GM12878 (cell line): ENCODE results near the gene ELL. TPM values are rescaled to one million over a fixed set of nuclear protein-coding genes. Genes with fewer than 3 reads are reported as not detected.
A peak's percentile ranks its signal among the peaks of the same experiment; 100 is the strongest.

Experiments used
- ATAC-seq: fragments of 200-7000 bp; cut with Tn5 transposase; 3 replicates; pipeline ENCODE4 v1.9.1; 2020; ENCODE audit warnings: mild to moderate bottlenecking, moderate library complexity
- BruUV-seq: library from RNA; stranded (reverse); fragments of 400-500 nt; replicated peaks from 2 replicates; lab custom pipeline; 2021; lab: Mats Ljungman, UMichigan
- CTCF ChIA-PET: fragments of 300-600 bp; sonication (Branson Sonifier 250); formaldehyde crosslinking; extraction: SDS; loops from one replicate; lab custom pipeline; 2021; ENCODE audit warnings: inconsistent platforms; lab: Yijun Ruan, JAX
- POLR2A ChIA-PET: fragments of 350-600 bp; formaldehyde crosslinking; extraction: SDS; loops from one replicate; lab custom pipeline; 2021; ENCODE audit warnings: inconsistent platforms; lab: Charles Lee
- RAD21 ChIA-PET: fragments of 300-600 bp; sonication (Branson Sonifier 250); formaldehyde crosslinking; loops from one replicate; lab custom pipeline; 2023; ENCODE audit warnings: antibody characterized with exemption; ENCODE audit not compliant: unreplicated experiment; lab: Charles Lee
- SMC1A ChIA-PET: fragments of 300-600 bp; sonication (Branson Sonifier 250); formaldehyde crosslinking; loops from one replicate; lab custom pipeline; 2023; ENCODE audit not compliant: unreplicated experiment, uncharacterized antibody; lab: Charles Lee
- DNase-seq: peaks from one replicate; pipeline ENCODE4 v3.0.0-alpha.2; 2011; ENCODE audit warnings: low read depth, low spot score
- FAIRE-seq: peaks from 3 replicates; lab custom pipeline; 2011; peaks lifted over from hg19 to GRCh38; lab: Jason Lieb, UNC
- H2AFZ ChIP-seq: 2 replicates; pipeline ENCODE4 v1.6.0; 2011; ENCODE audit warnings: low read depth, low read length, control low read depth; ENCODE audit not compliant: control insufficient read depth
- H3K27ac ChIP-seq: 2 replicates; pipeline ENCODE4 v1.5.1; 2011; ENCODE audit warnings: control low read depth; ENCODE audit not compliant: control insufficient read depth, insufficient read depth
- H3K27me3 ChIP-seq, 2 experiments: replicated peaks in 1 of 2; 2 replicates each; pipeline versions ENCODE4 v1.6.0 to v1.6.1; 2011; ENCODE audit warnings: low read length in 1 of 2; ENCODE audit not compliant: control insufficient read depth in 2 of 2, insufficient read depth in 2 of 2
- H3K36me3 ChIP-seq, 2 experiments: 2 replicates each; pipeline ENCODE4 v1.5.1; 2011; ENCODE audit warnings: low read length in 1 of 2; ENCODE audit not compliant: control insufficient read depth in 2 of 2, insufficient read depth in 2 of 2
- H3K4me1 ChIP-seq: 2 replicates; pipeline ENCODE4 v1.6.1; 2011; ENCODE audit warnings: mild to moderate bottlenecking, low read length, moderate library complexity, mixed read lengths; ENCODE audit not compliant: control insufficient read depth, insufficient read depth
- H3K4me2 ChIP-seq: 2 replicates; pipeline ENCODE4 v1.6.0; 2011; ENCODE audit warnings: control low read depth; ENCODE audit not compliant: control insufficient read depth, insufficient read depth
- H3K4me3 ChIP-seq: fragments of 200-600 bp; sonication (generic); 2 replicates; pipeline ENCODE4 v1.5.1; 2016
- H3K79me2 ChIP-seq: 2 replicates; pipeline ENCODE4 v1.6.0; 2011; ENCODE audit warnings: low read length; ENCODE audit not compliant: control insufficient read depth, insufficient read depth
- H3K9ac ChIP-seq: 2 replicates; pipeline ENCODE4 v1.8.0; 2011; ENCODE audit warnings: low read length, control low read depth, mixed read lengths; ENCODE audit not compliant: control insufficient read depth, insufficient read depth
- H3K9me3 ChIP-seq: replicated peaks from 3 replicates; pipeline ENCODE4 v1.5.1; 2011; ENCODE audit warnings: mild to moderate bottlenecking, low read length; ENCODE audit not compliant: control insufficient read depth, insufficient read depth
- H4K20me1 ChIP-seq: 2 replicates; pipeline ENCODE4 v1.6.0; 2011; ENCODE audit not compliant: control insufficient read depth, insufficient read depth
- BCL3 ChIP-seq: IDR thresholded peaks from 2 replicates; pipeline ENCODE4 v1.6.1; 2011; ENCODE audit warnings: borderline replicate concordance, low read depth, mild to moderate bottlenecking, moderate library complexity, low read length; ENCODE audit not compliant: insufficient read depth, poor library complexity, severe bottlenecking
- BRCA1 ChIP-seq: IDR thresholded peaks from 2 replicates; pipeline ENCODE4 v1.6.1; 2011; ENCODE audit warnings: low read depth, low read length, improper control_type of control experiment
- CBX3 ChIP-seq: fragments of 200-600 bp; sonication (generic); IDR thresholded peaks from 2 replicates; pipeline ENCODE4 v1.6.1; 2016; ENCODE audit warnings: low read depth, borderline replicate concordance
- EP300 ChIP-seq, 2 experiments: fragments of 150-350 bp in 1 of 2; IDR thresholded peaks; 2 replicates each; pipeline ENCODE4 v1.6.1; 2011 to 2012; ENCODE audit warnings: low read depth in 2 of 2, low read length in 2 of 2, borderline replicate concordance in 1 of 2, improper control_type of control experiment in 1 of 2, inconsistent platforms in 1 of 2; ENCODE audit not compliant: control insufficient read depth in 1 of 2
- NFXL1 ChIP-seq: fragments of 450-650 bp; IDR thresholded peaks from 2 replicates; pipeline ENCODE4 v1.6.1; 2017; ENCODE audit warnings: antibody characterized with exemption, mild to moderate bottlenecking, borderline replicate concordance
- NFYB ChIP-seq: IDR thresholded peaks from 2 replicates; pipeline ENCODE4 v1.6.1; 2011; ENCODE audit warnings: low read depth, mild to moderate bottlenecking, low read length, improper control_type of control experiment, moderate library complexity; ENCODE audit not compliant: insufficient read depth
- SMARCA5 ChIP-seq: fragments of 450-650 bp; IDR thresholded peaks from 2 replicates; pipeline ENCODE4 v1.6.1; 2017; ENCODE audit warnings: mild to moderate bottlenecking
- SUZ12 ChIP-seq: fragments of 200-600 bp; sonication (generic); IDR thresholded peaks from one replicate; pipeline ENCODE4 v1.6.1; 2018; ENCODE audit warnings: antibody characterized with exemption, mild to moderate bottlenecking; ENCODE audit not compliant: unreplicated experiment
- ZBTB4 ChIP-seq: fragments of 450-650 bp; formaldehyde crosslinking; IDR thresholded peaks from 2 replicates; pipeline ENCODE4 v1.4.0; 2022; ENCODE audit warnings: mild to moderate bottlenecking, moderate library complexity
- ZNF217 ChIP-seq: fragments of 450-650 bp; IDR thresholded peaks from 2 replicates; pipeline ENCODE4 v1.6.1; 2017; ENCODE audit warnings: antibody characterized with exemption, mild to moderate bottlenecking
- WGBS: methylation state at CpG from one replicate; pipeline ENCODE4 v1.1.6; 2016; ENCODE audit warnings: low lambda C conversion rate; ENCODE audit not compliant: insufficient replicate concordance, insufficient coverage; ENCODE audit errors: missing lambda C conversion rate; 5-methylcytosine and 5-hydroxymethylcytosine counted together
- in situ Hi-C: fragments of 300-500 bp; cut with MboI; formaldehyde crosslinking; loops from 9 replicates; pipeline ENCODE4 v1.14.3; 2018; ENCODE audit warnings: mixed read lengths
- intact Hi-C: fragments of 100-400 bp; cut with micrococcal nuclease; formaldehyde crosslinking; loops from one replicate; pipeline ENCODE4 v1.14.2; 2022; ENCODE audit not compliant: unreplicated experiment
- polyA plus RNA-seq, 11 experiments: library from polyadenylated mRNA; depleted of rRNA in 4 of 11; unstranded in 6 of 11; stranded (reverse) in 5 of 11; fragments of >200 nt; fragmentation: Nextera tagmentation in 4 of 11; fragmentation: Illumina TruSeq in 1 of 11; extraction: Ambion mirVana in 4 of 11; extraction: Trizol in 1 of 11; gene quantifications; 1 replicate in 1 of 11; 2 replicates in 10 of 11; pipeline versions ENCODE4 v1.2.1 to v1.2.3, GENCODE V29; 2011 to 2016; ENCODE audit warnings: inconsistent platforms in 2 of 11, missing spikeins in 2 of 11, low read depth in 1 of 11
- total RNA-seq, 4 experiments: library from RNA; depleted of rRNA in 3 of 4; stranded (reverse); fragments of >200 nt in 3 of 4; fragmentation: Illumina TruSeq in 1 of 4; extraction: Trizol in 1 of 4; gene quantifications; 2 replicates each; pipeline versions ENCODE4 v1.2.1 to v1.2.3, GENCODE V29; 2013 to 2021

Gene ELL
- total and polyA plus RNA-seq, 10 of the 15 experiments (the other 5 are each of a cell fraction or from before 2014, with no cell fraction given) = 0.91 to 25.0 (median 9.1) TPM

- ChIA-PET RAD21 (no interaction called here), POLR2A (no interaction called here), CTCF (no interaction called here), SMC1A (no interaction called here)
- H3K36me3 ChIP-seq = peaks cover 0 to 5% of the 10 kb centered on the region in 2 experiments; a peak in 3 of 4 replicates
- WGBS = 14% methylated on average over 12 of the region's 13 CpGs
- peak overlapping the region; percentile 35; the same call in 1 of the 2 replicates for H3K9ac ChIP-seq
- H3K9me3 ChIP-seq = no peaks in the 10 kb centered on the region
- H3K27ac ChIP-seq = peak overlapping the region; percentile 48
- BruUV-seq = no TSS peak
- FAIRE-seq = no peak
- H2AFZ ChIP-seq = no peak overlapping the region
- H3K4me2 ChIP-seq = peak overlapping the region; percentile 86
- in situ Hi-C loops = no loop called here
- no peak for ATAC-seq
- H3K4me3 ChIP-seq = peak overlapping the region; percentile 64
- peaks cover 30% of the 10 kb centered on the region for H3K4me1 ChIP-seq
- no peaks in the 10 kb centered on the region; the same call in 1 of the 2 replicates for H4K20me1 ChIP-seq
- H3K27me3 ChIP-seq = no peaks in the 10 kb centered on the region
- intact Hi-C loops = no loop called here
- peaks cover 18% of the 10 kb centered on the region for H3K79me2 ChIP-seq
- no peak for DNase-seq
- TF ChIP-seq SUZ12 = no peak
- peak; percentile 90; the same call in 1 of the 2 replicates for TF ChIP-seq SMARCA5
- TF ChIP-seq EP300 (IDR thresholded peaks at IDR 0.05; ENCODE audit: borderline replicate concordance in 1 of 2, control insufficient read depth in 1 of 2, low read depth in 2 of 2, low read length in 2 of 2) = no peak
- no peak for TF ChIP-seq NFYB
- no peak for TF ChIP-seq ZBTB4 (CRISPR knock-in tag)
- no peak for TF ChIP-seq BCL3
- TF ChIP-seq NFXL1 = 0 out of 2 replicates have a peak, but pooled peaks have one; percentile 64
- no peak for TF ChIP-seq CBX3
- no peak for TF ChIP-seq BRCA1
- peak; percentile 35; the same call in 1 of the 2 replicates for TF ChIP-seq ZNF217
- TF ChIP-seq, all 136 proteins: peak for 3
These were observed 92.0 kb downstream of the ELL start for GRCh38 chr19:18429717-18430416.
